Upper lobe of left lung (tissue), 6 donors: ENCODE results near the gene BACH1. TPM values are rescaled to one million over a fixed set of nuclear protein-coding genes. Genes with fewer than 3 reads are reported as not detected.

ENCODE experiments used
- ATAC-seq, 2 donors: fragments of 200-7000 bp; cut with Tn5 transposase; one replicate each; pipeline ENCODE4 v1.9.1; 2022; ENCODE audit warnings: mild to moderate bottlenecking in 2 of 2, moderate library complexity in 2 of 2; ENCODE audit not compliant: low FRiP score in 2 of 2
- DNase-seq, 2 donors: peaks; one replicate each; pipeline ENCODE4 v3.0.0-alpha.2; 2019 to 2020
- H3K27ac ChIP-seq, 4 donors: fragments of 200-600 bp; sonication (generic); one replicate each; pipeline ENCODE4 v1.5.1; 2016 to 2019
- H3K27me3 ChIP-seq, 4 donors: fragments of 200-600 bp; sonication (generic); one replicate each; pipeline ENCODE4 v1.5.1; 2017 to 2019
- H3K36me3 ChIP-seq, 4 donors: fragments of 200-600 bp; sonication (generic); one replicate each; pipeline ENCODE4 v1.5.1; 2016 to 2019
- H3K4me1 ChIP-seq, 4 donors: fragments of 200-600 bp; sonication (generic); one replicate each; pipeline ENCODE4 v1.5.1; 2018 to 2019
- H3K4me3 ChIP-seq, 4 donors: fragments of 200-600 bp; sonication (generic); one replicate each; pipeline ENCODE4 v1.5.1; 2017 to 2019; ENCODE audit warnings: mild to moderate bottlenecking in 2 of 4, moderate library complexity in 1 of 4
- H3K9me3 ChIP-seq, 4 donors: fragments of 200-600 bp; sonication (generic); one replicate each; pipeline ENCODE4 v1.5.1; 2018 to 2019
- EP300 ChIP-seq, 4 donors: sonication (generic); formaldehyde crosslinking; IDR thresholded peaks; one replicate each; pipeline ENCODE4 v1.5.1; 2017; ENCODE audit warnings: antibody characterized with exemption in 4 of 4, control low read depth in 2 of 4
- POLR2A ChIP-seq, 4 donors: fragments of 450-650 bp; IDR thresholded peaks; one replicate each; pipeline ENCODE4 v1.5.1; 2016 to 2017; ENCODE audit warnings: antibody characterized with exemption in 4 of 4, mild to moderate bottlenecking in 2 of 4
- POLR2AphosphoS5 ChIP-seq, 2 donors: sonication (generic); formaldehyde crosslinking; IDR thresholded peaks; one replicate each; pipeline ENCODE4 v1.5.1; 2017; ENCODE audit warnings: antibody characterized with exemption in 2 of 2
- WGBS, 2 donors: methylation state at CpG; one replicate each; pipeline ENCODE4 v1.1.5; 2017 to 2018; 5-methylcytosine and 5-hydroxymethylcytosine counted together
- total RNA-seq, 6 donors: library from RNA; depleted of rRNA in 4 of 6; stranded (reverse); fragments of >200 nt in 4 of 6; gene quantifications; one replicate each; pipeline versions ENCODE4 v1.1.0 to v1.2.1, GENCODE V29; 2016 to 2021
- TF ChIP-seq, protein P1 (sequence below), 6 experiments: fragments of 450-650 bp in 4 of 6; fragments of 200-600 bp in 2 of 6; sonication (generic) in 2 of 6; IDR thresholded peaks; one replicate each; pipeline ENCODE4 v1.5.1; 2016 to 2019; ENCODE audit warnings: antibody characterized with exemption in 6 of 6
- donor health status: DM: no; HTN: no; CAD: no; lungs with moderate emphysema.
- donor health status: DM: no; HTN: yes; CAD: no; lungs with severe emphysema.

Gene BACH1
- total RNA-seq, 6 donors from 2014 or later: 41.6 to 119 (median 78.9) TPM

DNA sequence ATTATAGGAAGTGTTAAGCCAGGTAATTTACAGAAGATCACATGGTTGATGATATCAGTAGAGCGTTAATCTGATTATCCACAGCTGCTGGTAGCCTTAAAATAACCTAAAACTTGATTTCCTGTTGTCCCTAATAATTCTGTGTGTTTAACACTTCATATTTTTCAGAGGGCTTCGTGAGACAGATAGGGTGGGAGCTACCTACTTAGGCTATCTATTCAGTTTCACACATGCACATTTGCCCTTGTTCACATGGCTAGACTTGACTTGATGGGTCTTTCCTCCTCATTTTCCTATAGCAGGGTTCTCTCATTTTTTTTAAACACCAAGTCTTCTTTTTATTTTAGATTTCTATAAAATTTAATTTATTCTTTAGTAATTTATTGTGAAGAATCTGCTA, 11.0 kb downstream of the BACH1 start:
- Histone ChIP-seq H3K9me3 (no peaks in the 10 kb centered on the region), H3K36me3 (no peaks in the 10 kb centered on the region), H3K27me3 (no peaks in the 10 kb centered on the region), H3K4me3 (no peak overlapping the region), H3K4me1 (peaks cover 44 to 59% (median 50%) of the 10 kb centered on the region in 4 donors), H3K27ac (no peak overlapping the region)
- TF ChIP-seq EP300 (IDR thresholded peaks at IDR 0.05) (no peak), POLR2AphosphoS5 (IDR thresholded peaks at IDR 0.05) (no peak), POLR2A (IDR thresholded peaks at IDR 0.05) (no peak)
- TF ChIP-seq, protein P1, sequence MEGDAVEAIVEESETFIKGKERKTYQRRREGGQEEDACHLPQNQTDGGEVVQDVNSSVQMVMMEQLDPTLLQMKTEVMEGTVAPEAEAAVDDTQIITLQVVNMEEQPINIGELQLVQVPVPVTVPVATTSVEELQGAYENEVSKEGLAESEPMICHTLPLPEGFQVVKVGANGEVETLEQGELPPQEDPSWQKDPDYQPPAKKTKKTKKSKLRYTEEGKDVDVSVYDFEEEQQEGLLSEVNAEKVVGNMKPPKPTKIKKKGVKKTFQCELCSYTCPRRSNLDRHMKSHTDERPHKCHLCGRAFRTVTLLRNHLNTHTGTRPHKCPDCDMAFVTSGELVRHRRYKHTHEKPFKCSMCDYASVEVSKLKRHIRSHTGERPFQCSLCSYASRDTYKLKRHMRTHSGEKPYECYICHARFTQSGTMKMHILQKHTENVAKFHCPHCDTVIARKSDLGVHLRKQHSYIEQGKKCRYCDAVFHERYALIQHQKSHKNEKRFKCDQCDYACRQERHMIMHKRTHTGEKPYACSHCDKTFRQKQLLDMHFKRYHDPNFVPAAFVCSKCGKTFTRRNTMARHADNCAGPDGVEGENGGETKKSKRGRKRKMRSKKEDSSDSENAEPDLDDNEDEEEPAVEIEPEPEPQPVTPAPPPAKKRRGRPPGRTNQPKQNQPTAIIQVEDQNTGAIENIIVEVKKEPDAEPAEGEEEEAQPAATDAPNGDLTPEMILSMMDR (IDR thresholded peaks at IDR 0.05): no peak
- no peak for ATAC-seq
- WGBS, 2 donors: 73 to 80% methylated on average over 2 of the region's 2 CpGs
- DNase-seq: no peak

DNA sequence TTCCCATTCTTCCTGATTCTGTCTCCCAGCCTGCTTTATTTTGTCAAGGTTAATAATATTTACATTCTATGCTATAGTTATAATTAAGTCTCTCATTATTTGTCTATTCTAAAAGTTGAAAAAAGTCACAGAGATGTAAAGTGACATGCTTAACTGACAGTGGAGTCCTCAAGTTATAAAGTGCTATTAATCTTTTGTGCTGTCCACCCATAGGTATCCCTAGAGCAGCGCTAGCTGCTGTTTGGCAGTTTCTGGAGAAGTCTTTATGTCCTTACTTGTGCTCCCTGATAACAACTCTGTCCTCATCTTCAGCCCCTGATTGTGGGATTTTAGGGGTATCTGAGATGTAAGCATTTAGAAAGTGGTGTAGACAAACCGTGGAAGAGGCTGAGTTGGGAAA, 13.1 kb downstream of the BACH1 start:
- H3K27me3 ChIP-seq: no peaks in the 10 kb centered on the region
- no peak overlapping the region for H3K27ac ChIP-seq
- TF ChIP-seq, protein P1 (IDR thresholded peaks at IDR 0.05): no peak
- TF ChIP-seq POLR2A (IDR thresholded peaks at IDR 0.05): no peak
- TF ChIP-seq EP300 (IDR thresholded peaks at IDR 0.05): no peak
- TF ChIP-seq POLR2AphosphoS5 (IDR thresholded peaks at IDR 0.05): no peak
- WGBS, 2 donors: 92 to 97% methylated on average over 2 of the region's 2 CpGs
- no peaks in the 10 kb centered on the region for H3K36me3 ChIP-seq
- H3K4me3 ChIP-seq: no peak overlapping the region
- DNase-seq (no peak), ATAC-seq (no peak)
- peaks cover 42 to 56% (median 49%) of the 10 kb centered on the region in 4 donors for H3K4me1 ChIP-seq
- H3K9me3 ChIP-seq: no peaks in the 10 kb centered on the region

DNA sequence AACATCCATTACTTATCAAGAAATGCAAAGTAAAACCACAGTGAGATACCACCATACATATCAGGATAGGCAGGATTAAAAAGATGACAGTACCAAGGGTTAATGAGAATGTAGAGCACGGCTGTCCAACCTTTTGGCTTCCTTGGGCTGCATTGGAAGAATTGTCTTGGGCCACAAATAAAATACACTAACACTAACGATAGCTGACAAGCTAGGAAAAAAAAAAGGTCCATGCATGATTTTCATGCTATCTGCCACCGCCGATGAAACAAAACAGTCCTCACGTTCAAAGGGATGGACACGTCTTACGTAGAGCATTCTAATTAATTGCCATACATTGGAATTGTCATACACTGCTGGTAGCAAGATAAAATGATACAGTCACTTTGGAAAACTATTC, 14.3 kb downstream of the BACH1 start:
- ATAC-seq (no peak), DNase-seq (no peak)
- Histone ChIP-seq H3K27ac (no peak overlapping the region), H3K9me3 (no peaks in the 10 kb centered on the region), H3K27me3 (no peaks in the 10 kb centered on the region), H3K36me3 (no peaks in the 10 kb centered on the region), H3K4me3 (no peak overlapping the region), H3K4me1 (peaks cover 38 to 54% (median 46%) of the 10 kb centered on the region in 4 donors)
- TF ChIP-seq EP300 (IDR thresholded peaks at IDR 0.05) (no peak), POLR2A (IDR thresholded peaks at IDR 0.05) (no peak), POLR2AphosphoS5 (IDR thresholded peaks at IDR 0.05) (no peak)
- TF ChIP-seq, protein P1 (IDR thresholded peaks at IDR 0.05): no peak
- WGBS, 2 donors: 89 to 94% methylated on average over 7 of the region's 7 CpGs

DNA sequence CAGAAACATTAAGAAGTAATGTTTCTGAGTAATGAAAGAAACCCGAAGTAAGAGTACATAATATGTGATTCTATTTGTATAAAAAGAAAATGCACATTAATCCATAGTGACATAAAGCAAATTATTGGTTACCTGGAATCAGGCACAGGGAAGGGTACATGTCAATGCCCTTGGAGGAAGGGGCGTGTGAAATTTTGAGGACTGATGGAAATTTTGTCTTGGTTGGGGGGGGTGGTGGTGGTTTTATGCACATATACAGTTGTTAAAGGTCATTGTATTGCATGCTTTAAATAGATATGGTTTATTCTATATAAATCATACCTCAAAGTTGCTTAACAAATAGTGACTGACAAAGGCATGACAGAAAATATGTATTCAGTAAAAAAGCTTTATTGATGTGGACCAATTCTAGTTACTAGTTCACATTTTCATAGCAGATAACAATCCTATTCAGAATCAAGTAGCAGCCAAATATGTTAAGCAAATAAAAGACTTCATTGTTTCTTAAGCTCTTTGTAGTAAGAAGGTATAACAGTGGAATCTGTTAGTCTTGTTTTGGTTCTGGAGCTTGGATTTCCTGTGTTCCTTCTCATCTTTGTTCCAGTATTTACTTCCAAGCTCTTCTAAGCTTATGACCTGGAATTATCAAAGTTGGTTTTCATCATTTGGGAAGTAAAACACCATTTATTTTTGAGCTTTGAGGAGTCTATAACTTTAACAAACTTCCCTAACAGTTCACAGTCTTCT, 15.1 kb downstream of the BACH1 start:
- H3K36me3 ChIP-seq: no peaks in the 10 kb centered on the region
- H3K4me3 ChIP-seq: no peak overlapping the region
- TF ChIP-seq EP300 (IDR thresholded peaks at IDR 0.05) (no peak), POLR2A (IDR thresholded peaks at IDR 0.05) (no peak), POLR2AphosphoS5 (IDR thresholded peaks at IDR 0.05) (no peak)
- TF ChIP-seq, protein P1 (IDR thresholded peaks at IDR 0.05): no peak
- no peak overlapping the region for H3K27ac ChIP-seq
- H3K9me3 ChIP-seq: no peaks in the 10 kb centered on the region
- H3K27me3 ChIP-seq: no peaks in the 10 kb centered on the region
- DNase-seq (no peak), ATAC-seq (no peak)
- peaks cover 38 to 56% (median 50%) of the 10 kb centered on the region in 4 donors for H3K4me1 ChIP-seq
- 96 to 97% methylated on average over 2 of the region's 2 CpGs for WGBS, 2 donors
